PC-9 (cell line): ENCODE data around the gene RTKN. TPM values are rescaled to one million over a fixed set of nuclear protein-coding genes. Genes with fewer than 3 reads are reported as not detected.
A peak's percentile ranks its signal among the peaks of the same experiment; 100 is the strongest.

Source experiments
- BruUV-seq: library from RNA; stranded (reverse); fragments of 400-500 nt; replicated peaks from 2 replicates; lab custom pipeline; 2021; lab: Mats Ljungman, UMichigan
- CTCF ChIA-PET: fragments of 300-600 bp; sonication (Branson Sonifier 250); formaldehyde crosslinking; loops from one replicate; lab custom pipeline; 2022; ENCODE audit warnings: antibody characterized with exemption; lab: Charles Lee
- POLR2A ChIA-PET: fragments of 300-600 bp; sonication (Branson Sonifier 250); formaldehyde crosslinking; loops from one replicate; lab custom pipeline; 2022; ENCODE audit warnings: antibody characterized with exemption; ENCODE audit not compliant: unreplicated experiment; lab: Charles Lee
- DNase-seq, 2 experiments: peaks; one replicate each; pipeline versions ENCODE4 v3.0.0 to v3.0.0-alpha.2; 2015 to 2022; ENCODE audit warnings: mixed read lengths in 1 of 2
- H2AFZ ChIP-seq: fragments of 200-600 bp; sonication (generic); 2 replicates; pipeline ENCODE4 v1.8.1; 2017; ENCODE audit warnings: antibody characterized with exemption
- H3F3A ChIP-seq: fragments of 200-600 bp; sonication (generic); 2 replicates; pipeline ENCODE4 v1.8.1; 2017; ENCODE audit warnings: antibody characterized with exemption, mild to moderate bottlenecking, low read depth; ENCODE audit not compliant: insufficient read depth
- H3K27ac ChIP-seq: fragments of 200-600 bp; sonication (generic); 2 replicates; pipeline ENCODE4 v1.6.1; 2016; ENCODE audit warnings: mixed run types
- H3K27me3 ChIP-seq: fragments of 200-600 bp; sonication (generic); 2 replicates; pipeline ENCODE4 v1.6.1; 2016; ENCODE audit warnings: low read depth, mixed run types; ENCODE audit not compliant: insufficient read depth
- H3K36me3 ChIP-seq: fragments of 200-600 bp; sonication (generic); 2 replicates; pipeline ENCODE4 v1.6.1; 2016; ENCODE audit warnings: low read depth, mixed run types
- H3K4me1 ChIP-seq: fragments of 200-600 bp; sonication (generic); replicated peaks from 2 replicates; pipeline ENCODE4 v1.6.1; 2016; ENCODE audit warnings: mixed run types; ENCODE audit not compliant: insufficient read depth
- H3K4me2 ChIP-seq: fragments of 200-600 bp; sonication (generic); 2 replicates; pipeline ENCODE4 v1.6.1; 2017; ENCODE audit warnings: mixed run types
- H3K4me3 ChIP-seq: fragments of 200-600 bp; sonication (generic); 2 replicates; pipeline ENCODE4 v1.6.1; 2016; ENCODE audit warnings: mixed run types
- H3K79me2 ChIP-seq: fragments of 200-600 bp; sonication (generic); 2 replicates; pipeline ENCODE4 v1.6.1; 2017; ENCODE audit warnings: low read depth, mixed run types
- H3K9me2 ChIP-seq: fragments of 200-600 bp; sonication (generic); 2 replicates; pipeline ENCODE4 v1.8.1; 2017; ENCODE audit warnings: mild to moderate bottlenecking; ENCODE audit not compliant: insufficient read depth
- H3K9me3 ChIP-seq: fragments of 200-600 bp; sonication (generic); 2 replicates; pipeline ENCODE4 v1.8.1; 2016; ENCODE audit warnings: low read depth; ENCODE audit not compliant: insufficient read depth
- H4K20me1 ChIP-seq: fragments of 200-600 bp; sonication (generic); 2 replicates; pipeline ENCODE4 v1.8.1; 2017; ENCODE audit not compliant: insufficient read depth
- EZH2 ChIP-seq: fragments of 200-600 bp; sonication (generic); IDR thresholded peaks from 2 replicates; pipeline ENCODE4 v1.8.0; 2017; ENCODE audit warnings: antibody characterized with exemption, low read depth
- intact Hi-C: fragments of 100-400 bp; cut with micrococcal nuclease; formaldehyde crosslinking; loops from one replicate; pipeline ENCODE4 v1.10.0; 2022; ENCODE audit not compliant: unreplicated experiment
- total RNA-seq: library from RNA; stranded (reverse); gene quantifications from 2 replicates; pipeline ENCODE4 v1.2.3, GENCODE V29; 2021
- TF ChIP-seq, protein P1 (sequence below): fragments of 200-600 bp; sonication (generic); conservative IDR thresholded peaks from 2 replicates; pipeline ENCODE4 v1.6.1; 2017; ENCODE audit warnings: mixed run types, antibody characterized with exemption, mild to moderate bottlenecking, moderate library complexity

Gene RTKN
- total RNA-seq, 1 experiment from 2014 or later = 58.9 TPM

DNA sequence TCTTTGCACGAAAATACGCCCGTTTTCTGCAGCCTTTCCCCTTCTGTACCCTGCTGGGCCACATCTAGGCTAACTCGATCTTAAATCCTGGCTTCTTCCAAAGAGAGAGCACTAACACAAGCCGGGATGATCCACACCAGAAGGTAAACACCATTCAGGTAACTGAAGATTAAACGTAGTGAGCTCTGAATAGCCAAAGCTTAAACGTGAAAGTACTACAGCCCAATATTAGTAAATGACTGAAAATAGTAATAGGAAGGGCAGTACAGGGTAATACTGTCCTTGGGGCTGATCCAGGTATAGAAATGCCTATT, 31.2 kb upstream of the RTKN start:
- no peaks in the 10 kb centered on the region for H3K9me3 ChIP-seq
- H3K4me2 ChIP-seq = peak overlapping the region; percentile 95
- no peaks in the 10 kb centered on the region for H3K36me3 ChIP-seq
- no peaks in the 10 kb centered on the region for H3K27me3 ChIP-seq
- ChIA-PET POLR2A (interaction anchor here (0.6 to 1.3 kb wide), 2 partner anchors 15 to 181 kb away, joined by 3 to 7 read pairs; partner anchors contain the start of genes SEMA4F and WBP1), CTCF (interaction anchor here (0.6 kb wide), 1 partner anchor 81 kb away, joined by 13 read pairs; the partner anchor contains the start of gene LOXL3)
- no peaks in the 10 kb centered on the region for H4K20me1 ChIP-seq
- H3K9me2 ChIP-seq = no peaks in the 10 kb centered on the region
- H2AFZ ChIP-seq = peak overlapping the region; percentile 93
- peaks cover 9% of the 10 kb centered on the region for H3K4me1 ChIP-seq
- intact Hi-C loops = no loop called here
- peak overlapping the region; percentile 74 for H3K27ac ChIP-seq
- peak overlapping the region; percentile 89 for H3K4me3 ChIP-seq
- no peak for TF ChIP-seq EZH2
- TF ChIP-seq, protein P1, sequence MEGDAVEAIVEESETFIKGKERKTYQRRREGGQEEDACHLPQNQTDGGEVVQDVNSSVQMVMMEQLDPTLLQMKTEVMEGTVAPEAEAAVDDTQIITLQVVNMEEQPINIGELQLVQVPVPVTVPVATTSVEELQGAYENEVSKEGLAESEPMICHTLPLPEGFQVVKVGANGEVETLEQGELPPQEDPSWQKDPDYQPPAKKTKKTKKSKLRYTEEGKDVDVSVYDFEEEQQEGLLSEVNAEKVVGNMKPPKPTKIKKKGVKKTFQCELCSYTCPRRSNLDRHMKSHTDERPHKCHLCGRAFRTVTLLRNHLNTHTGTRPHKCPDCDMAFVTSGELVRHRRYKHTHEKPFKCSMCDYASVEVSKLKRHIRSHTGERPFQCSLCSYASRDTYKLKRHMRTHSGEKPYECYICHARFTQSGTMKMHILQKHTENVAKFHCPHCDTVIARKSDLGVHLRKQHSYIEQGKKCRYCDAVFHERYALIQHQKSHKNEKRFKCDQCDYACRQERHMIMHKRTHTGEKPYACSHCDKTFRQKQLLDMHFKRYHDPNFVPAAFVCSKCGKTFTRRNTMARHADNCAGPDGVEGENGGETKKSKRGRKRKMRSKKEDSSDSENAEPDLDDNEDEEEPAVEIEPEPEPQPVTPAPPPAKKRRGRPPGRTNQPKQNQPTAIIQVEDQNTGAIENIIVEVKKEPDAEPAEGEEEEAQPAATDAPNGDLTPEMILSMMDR = no peak
- BruUV-seq = TSS peak; percentile 82
- H3F3A ChIP-seq = peaks cover 64% of the 10 kb centered on the region
- DNase-seq = peak in 1 of 2 experiments; percentile 28
- H3K79me2 ChIP-seq = 0 out of 2 replicates have a peak, but pooled peaks cover 3% of the 10 kb centered on the region

GRCh38 chr2:74472086-74472944, 30.6 kb upstream of the RTKN start, which contains the start of gene MRPL53:
MRPL53 (minus strand) TSS chr2:74472680; CDS start chr2:74472660, 20 bp downstream.
- intact Hi-C loops = no loop called here

More at GRCh38 chr2:74472086-74472944, 30.6 kb upstream of the RTKN start, which contains the start of gene MRPL53:
- Histone ChIP-seq H3K9me2 (no peaks in the 10 kb centered on the region), H3K4me3 (peak within 1 kb of the TSS; percentile 89), H3F3A (peaks cover 66% of the 10 kb centered on the region), H2AFZ (peak within 1 kb of the TSS; percentile 93), H3K9me3 (no peaks in the 10 kb centered on the region), H3K27me3 (no peaks in the 10 kb centered on the region), H3K36me3 (no peaks in the 10 kb centered on the region), H3K27ac (peak within 1 kb of the TSS; percentile 74), H3K4me2 (peak within 1 kb of the TSS; percentile 95), H4K20me1 (no peaks in the 10 kb centered on the region), H3K79me2 (0 out of 2 replicates have a peak, but pooled peaks cover 3% of the 10 kb centered on the region), H3K4me1 (peaks cover 9% of the 10 kb centered on the region)
- CTCF ChIA-PET = interaction anchor here (0.6 kb wide), 1 partner anchor 82 kb away, joined by 13 read pairs; the partner anchor contains the start of gene LOXL3
- peak; percentile 91 to 93 for DNase-seq
- TF ChIP-seq, protein P1 = no peak
- TF ChIP-seq EZH2 = no peak
- POLR2A ChIA-PET = interaction anchor here (1.3 kb wide), 1 partner anchor 14 kb away, joined by 7 read pairs; the partner anchor contains the start of gene WBP1
- BruUV-seq = TSS peak; percentile 76
